Ovary (tissue), 9 donors: ENCODE data around the gene CDC37. TPM values are rescaled to one million over a fixed set of nuclear protein-coding genes. Genes with fewer than 3 reads are reported as not detected.

ENCODE experiments used
- DNase-seq, 5 donors: peaks; one replicate each; pipeline ENCODE4 v3.0.0-alpha.2; 2019 to 2020
- H3K27ac ChIP-seq, 2 donors: fragments of 200-600 bp; one replicate each; pipeline versions ENCODE4 v1.5.1 to v1.8.0; 2019 to 2022
- H3K27me3 ChIP-seq: fragments of 200-600 bp; one replicate; pipeline ENCODE4 v1.8.0; 2022
- H3K36me3 ChIP-seq: fragments of 200-600 bp; sonication (generic); one replicate; pipeline ENCODE4 v1.5.1; 2019
- H3K4me1 ChIP-seq: one replicate; pipeline ENCODE4 v1.8.1; 2013; ENCODE audit warnings: mild to moderate bottlenecking, moderate library complexity; ENCODE audit not compliant: insufficient read depth
- H3K4me3 ChIP-seq: fragments of 200-600 bp; sonication (generic); one replicate; pipeline ENCODE4 v1.5.1; 2017
- H3K9me3 ChIP-seq, 2 donors: fragments of 200-600 bp in 1 of 2; sonication (generic) in 1 of 2; one replicate each; pipeline versions ENCODE4 v1.5.1 to v1.8.1; 2013 to 2019; ENCODE audit warnings: mild to moderate bottlenecking in 1 of 2, moderate library complexity in 1 of 2
- CTCF ChIP-seq, 3 donors: fragments of 450-650 bp in 2 of 3; fragments of 200-600 bp in 1 of 3; IDR thresholded peaks; one replicate each; pipeline versions ENCODE4 v1.5.1 to v1.8.0; 2016 to 2022; ENCODE audit warnings: antibody characterized with exemption in 3 of 3, mild to moderate bottlenecking in 1 of 3
- EP300 ChIP-seq: sonication (generic); formaldehyde crosslinking; IDR thresholded peaks from one replicate; pipeline ENCODE4 v1.6.1; 2017; ENCODE audit warnings: antibody characterized with exemption
- POLR2A ChIP-seq: fragments of 450-650 bp; IDR thresholded peaks from one replicate; pipeline ENCODE4 v1.6.1; 2017; ENCODE audit warnings: antibody characterized with exemption, mild to moderate bottlenecking, moderate library complexity
- WGBS, 3 donors: extraction: QIAGEN DNeasy Blood & Tissue Kit in 1 of 3; methylation state at CpG; one replicate each; pipeline versions ENCODE4 v1.1.5 to v1.1.7; 2013 to 2017; 5-methylcytosine and 5-hydroxymethylcytosine counted together
- intact Hi-C, 4 donors: fragments of 100-400 bp; cut with DNase I; formaldehyde crosslinking; loops; one replicate each; pipeline versions ENCODE4 v1.11.0 to v1.15.1; 2022 to 2023
- polyA plus RNA-seq, 2 donors: library from polyadenylated mRNA; stranded (reverse); fragments of 200-250 nt in 1 of 2; fragments of 350-450 nt in 1 of 2; fragmentation: Illumina TruSeq in 1 of 2; extraction: RNeasy Lipid Tissue Mini Kit (QIAGEN cat#74804) in 1 of 2; gene quantifications; one replicate each; pipeline ENCODE4 v1.2.3, GENCODE V29; 2013 to 2014
- total RNA-seq, 7 donors: library from RNA; depleted of rRNA in 2 of 7; stranded (reverse); fragments of >200 nt in 2 of 7; fragmentation: NEBNext Ultra II Directional in 3 of 7; extraction: Animal tissue kit (Norgen Biotek cat#: 25700) in 3 of 7; gene quantifications; one replicate each; pipeline versions ENCODE4 v1.1.0 to v1.2.4, GENCODE V29; 2016 to 2023
- donor health status: DM: no; HTN: no; CAD: no; lungs with moderate emphysema.
- donor health status: DM: no; HTN: no; CAD: no.
- donor health status: Bipolar disorder and iron deficiency.
- donor health status: DM: yes; HTN: yes; CAD: no.
- donor health status: DM: no; HTN: no; CAD: no.
- donor health status: DM: yes; HTN: yes; CAD: no.

CDC37 gene
- total and polyA plus RNA-seq, 9 donors: 81.3 to 180 (median 115) TPM

DNA sequence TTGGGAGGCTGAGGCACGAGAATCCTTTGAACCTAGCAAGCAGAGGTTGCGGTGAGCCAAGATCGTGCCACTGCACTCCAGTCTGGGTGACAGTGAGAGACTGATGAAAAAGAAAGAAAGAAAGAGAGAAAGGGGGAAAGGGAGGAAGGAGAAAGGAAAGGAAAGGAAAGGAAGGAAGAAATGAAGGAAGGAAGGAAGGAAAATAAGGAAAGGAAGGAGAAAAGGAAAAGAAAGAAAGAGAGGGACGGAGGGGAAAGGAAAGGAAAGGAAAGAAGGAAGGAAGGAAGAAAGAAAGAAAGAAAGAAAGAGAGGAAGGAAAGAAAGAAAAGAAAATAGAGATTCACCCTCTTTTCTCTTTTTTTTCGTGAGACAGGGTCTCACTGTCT is 25.6 kb upstream of the CDC37 start:
- Histone ChIP-seq H3K36me3 (no peaks in the 10 kb centered on the region), H3K9me3 (no peaks in the 10 kb centered on the region), H3K27ac (no peak overlapping the region), H3K27me3 (peaks cover 9% of the 10 kb centered on the region), H3K4me3 (no peak overlapping the region), H3K4me1 (peaks cover 7% of the 10 kb centered on the region)
- DNase-seq: no peak
- intact Hi-C loops: no loop called here
- no peak for TF ChIP-seq CTCF (IDR thresholded peaks at IDR 0.05)
- TF ChIP-seq POLR2A: no peak
- no peak for TF ChIP-seq EP300
- 55 to 71% (median 61%) methylated on average over 5 of the region's 5 CpGs for WGBS, 3 donors

DNA sequence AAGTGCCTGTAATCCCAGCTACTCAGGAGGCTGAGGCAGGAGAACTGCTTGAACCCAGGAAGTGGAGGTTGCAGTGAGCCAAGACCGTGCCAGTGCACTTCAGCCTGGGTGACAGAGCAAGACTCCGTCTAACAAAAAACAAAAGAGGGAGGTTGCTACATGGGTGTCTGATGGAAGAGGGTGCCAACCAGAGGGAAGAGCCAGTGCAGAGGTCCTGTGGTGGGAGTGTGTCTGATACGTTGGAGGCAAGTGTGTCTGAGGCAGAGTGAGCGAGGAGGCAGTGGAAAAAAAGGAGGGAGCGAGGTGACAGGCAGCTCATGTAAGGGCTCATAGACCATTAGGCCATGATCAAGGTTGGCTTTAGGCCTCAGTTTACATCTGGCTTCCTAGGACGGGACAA is 23.8 kb upstream of the CDC37 start:
- DNase-seq: no peak
- H3K27ac ChIP-seq: no peak overlapping the region
- H3K4me1 ChIP-seq: peaks cover 7% of the 10 kb centered on the region
- TF ChIP-seq POLR2A (no peak), EP300 (no peak), CTCF (IDR thresholded peaks at IDR 0.05) (no peak)
- no peaks in the 10 kb centered on the region for H3K9me3 ChIP-seq
- peaks cover 9% of the 10 kb centered on the region for H3K27me3 ChIP-seq
- H3K4me3 ChIP-seq: no peak overlapping the region
- intact Hi-C loops: no loop called here
- WGBS, 3 donors: 76 to 82% (median 77%) methylated on average over 6 of the region's 6 CpGs
- no peaks in the 10 kb centered on the region for H3K36me3 ChIP-seq

- H3K27ac ChIP-seq: no peak overlapping the region
- intact Hi-C loops: no loop called here
- H3K4me3 ChIP-seq: peak overlapping the region; percentile 21
- H3K9me3 ChIP-seq: no peaks in the 10 kb centered on the region
- WGBS, 3 donors: 0 to 1% (median 1%) methylated on average over 35 to 38 of the region's 38 CpGs
- peaks cover 11% of the 10 kb centered on the region for H3K4me1 ChIP-seq
- TF ChIP-seq EP300: no peak
- peak; percentile 65 to 81 (median 76) for TF ChIP-seq CTCF (IDR thresholded peaks at IDR 0.05)
- peak; percentile 49 to 83 (median 78) for DNase-seq
- peaks cover 8% of the 10 kb centered on the region for H3K27me3 ChIP-seq
- no peaks in the 10 kb centered on the region for H3K36me3 ChIP-seq
Measured at GRCh38 chr19:10424011-10424637, 20.8 kb upstream of the CDC37 start.

- H3K36me3 ChIP-seq: no peaks in the 10 kb centered on the region
- peaks cover 8% of the 10 kb centered on the region for H3K27me3 ChIP-seq
- H3K4me3 ChIP-seq: no peak overlapping the region
- H3K9me3 ChIP-seq: no peaks in the 10 kb centered on the region
- intact Hi-C loops: no loop called here
- H3K27ac ChIP-seq: no peak overlapping the region
- 63 to 72% (median 66%) methylated on average over 3 of the region's 3 CpGs for WGBS, 3 donors
- TF ChIP-seq POLR2A: no peak
- H3K4me1 ChIP-seq: peaks cover 11% of the 10 kb centered on the region
- no peak for DNase-seq
Measured at GRCh38 chr19:10422846-10423245, 19.5 kb upstream of the CDC37 start.

- intact Hi-C loops: no loop called here
- Histone ChIP-seq H3K27me3 (peaks cover 8% of the 10 kb centered on the region), H3K27ac (no peak overlapping the region), H3K4me1 (peaks cover 11% of the 10 kb centered on the region), H3K9me3 (no peaks in the 10 kb centered on the region), H3K36me3 (no peaks in the 10 kb centered on the region), H3K4me3 (no peak overlapping the region)
- 29 to 44% (median 30%) methylated on average over 4 of the region's 4 CpGs for WGBS, 3 donors
- DNase-seq: no peak
- TF ChIP-seq EP300: no peak
- no peak for TF ChIP-seq CTCF (IDR thresholded peaks at IDR 0.05)
- no peak for TF ChIP-seq POLR2A
Measured at GRCh38 chr19:10422046-10422461, 18.7 kb upstream of the CDC37 start.
